Spleen (tissue), 7 donors: Measurements from ENCODE around the gene CRNN.

Source experiments
- CTCF ChIP-seq, 11 experiments: fragments of 200-600 bp in 7 of 11; fragments of 450-650 bp in 4 of 11; sonication (generic) in 4 of 11; IDR thresholded peaks in 8 of 11; conservative IDR thresholded peaks in 3 of 11; 1 replicate in 7 of 11; 2 replicates in 4 of 11; pipeline versions ENCODE4 v1.4.0 to v1.8.0; 2016 to 2021; ENCODE audit warnings: antibody characterized with exemption in 11 of 11, inconsistent platforms in 4 of 11, mild to moderate bottlenecking in 1 of 11
- POLR2A ChIP-seq, 3 donors: fragments of 450-650 bp; IDR thresholded peaks; one replicate each; pipeline ENCODE4 v1.5.1; 2017; ENCODE audit warnings: antibody characterized with exemption in 3 of 3, mild to moderate bottlenecking in 1 of 3
- POLR2AphosphoS5 ChIP-seq, 3 donors: sonication (generic); formaldehyde crosslinking; IDR thresholded peaks; one replicate each; pipeline ENCODE4 v1.5.1; 2017; ENCODE audit warnings: antibody characterized with exemption in 3 of 3
- donor health status: DM: no; HTN: no; CAD: no; lungs with moderate emphysema.
- donor health status: DM: no; HTN: no; CAD: no.
- donor health status: DM: no; HTN: no; CAD: no.

GRCh38 chr1:152380932-152381331, 33.1 kb downstream of the CRNN start:
- TF ChIP-seq CTCF (IDR thresholded peaks at IDR 0.05 in 8 of 11, conservative IDR thresholded peaks at IDR 0.05 in 3 of 11) = no peak
- TF ChIP-seq POLR2A (IDR thresholded peaks at IDR 0.05) = no peak
- TF ChIP-seq POLR2AphosphoS5 (IDR thresholded peaks at IDR 0.05) = no peak
